Suprapubic skin (tissue), 4 donors: Measurements from ENCODE around the gene WDFY4.

Experiments used
- CTCF ChIP-seq, 2 donors: fragments of 200-600 bp in 1 of 2; fragments of 450-650 bp in 1 of 2; sonication (generic) in 1 of 2; IDR thresholded peaks; one replicate each; pipeline ENCODE4 v1.5.1; 2016 to 2019; ENCODE audit warnings: antibody characterized with exemption in 2 of 2, mild to moderate bottlenecking in 1 of 2, moderate library complexity in 1 of 2
- EP300 ChIP-seq: sonication (generic); formaldehyde crosslinking; IDR thresholded peaks from one replicate; pipeline ENCODE4 v1.6.1; 2017; ENCODE audit warnings: antibody characterized with exemption
- POLR2A ChIP-seq, 2 donors: fragments of 450-650 bp; IDR thresholded peaks; one replicate each; pipeline ENCODE4 v1.6.1; 2017; ENCODE audit warnings: antibody characterized with exemption in 2 of 2, mild to moderate bottlenecking in 2 of 2, moderate library complexity in 2 of 2
- POLR2AphosphoS5 ChIP-seq, 3 donors: sonication (generic); formaldehyde crosslinking; IDR thresholded peaks; one replicate each; pipeline ENCODE4 v1.6.1; 2017; ENCODE audit warnings: antibody characterized with exemption in 3 of 3

GRCh38 chr10:48740988-48741387 is 56.3 kb downstream of the WDFY4 start:
- TF ChIP-seq CTCF (IDR thresholded peaks at IDR 0.05): no peak
- no peak for TF ChIP-seq POLR2A (IDR thresholded peaks at IDR 0.05)
- TF ChIP-seq POLR2AphosphoS5 (IDR thresholded peaks at IDR 0.05): no peak
- no peak for TF ChIP-seq EP300
